GF-D8 (cell line): ENCODE measurements around the gene FAM193B.

ENCODE experiments used
- DNase-seq: peaks from one replicate; lab custom pipeline; 2025; lab: John Stamatoyannopoulos, UW

The FAM193B gene

DNA sequence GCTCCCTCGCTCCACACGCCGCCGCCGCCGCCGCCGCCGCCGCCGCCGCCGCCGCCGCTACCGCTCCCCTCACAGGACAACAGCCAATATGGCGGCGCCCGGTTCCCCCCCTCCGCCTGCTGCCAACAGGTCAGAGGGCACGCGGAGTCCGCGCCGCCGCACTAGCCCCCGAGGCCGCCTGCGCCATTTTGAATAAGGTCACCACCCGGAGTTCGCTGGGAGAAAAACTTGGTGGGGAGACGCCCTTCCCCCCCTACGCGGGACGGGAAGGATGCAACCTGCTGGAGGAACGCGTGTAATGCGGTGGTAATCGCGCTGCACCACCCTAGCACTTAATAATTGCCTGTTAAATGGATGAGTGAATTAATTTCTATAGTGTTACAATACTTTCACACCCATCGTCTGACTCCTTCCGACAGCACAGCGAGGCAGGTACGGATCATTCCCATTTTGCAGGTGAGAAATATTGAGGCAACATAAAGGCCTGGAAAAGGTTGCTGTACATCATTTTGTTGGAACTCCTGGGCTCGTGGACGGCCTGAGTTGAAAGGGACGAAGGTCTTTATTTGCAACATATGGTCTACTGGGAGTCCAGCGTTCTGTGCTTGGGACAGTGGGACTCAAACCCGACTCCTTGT is at the start of gene FAM193B:
Gene FAM193B, minus strand, starts transcription at position 90 of the 638 bp plus-strand sequence. CDS start 105 bp downstream, outside the sequence.
- peak; percentile 64 for DNase-seq

DNA sequence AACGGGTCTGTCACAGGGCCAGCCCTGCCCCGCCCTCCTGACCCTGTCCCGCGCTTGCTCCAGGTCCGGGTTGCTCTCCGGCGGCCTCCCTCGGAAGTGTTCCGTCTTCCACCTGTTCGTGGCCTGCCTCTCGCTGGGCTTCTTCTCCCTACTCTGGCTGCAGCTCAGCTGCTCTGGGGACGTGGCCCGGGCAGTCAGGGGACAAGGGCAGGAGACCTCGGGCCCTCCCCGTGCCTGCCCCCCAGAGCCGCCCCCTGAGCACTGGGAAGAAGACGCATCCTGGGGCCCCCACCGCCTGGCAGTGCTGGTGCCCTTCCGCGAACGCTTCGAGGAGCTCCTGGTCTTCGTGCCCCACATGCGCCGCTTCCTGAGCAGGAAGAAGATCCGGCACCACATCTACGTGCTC is 49.8 kb upstream of the FAM193B start:
- no peak for DNase-seq

DNA sequence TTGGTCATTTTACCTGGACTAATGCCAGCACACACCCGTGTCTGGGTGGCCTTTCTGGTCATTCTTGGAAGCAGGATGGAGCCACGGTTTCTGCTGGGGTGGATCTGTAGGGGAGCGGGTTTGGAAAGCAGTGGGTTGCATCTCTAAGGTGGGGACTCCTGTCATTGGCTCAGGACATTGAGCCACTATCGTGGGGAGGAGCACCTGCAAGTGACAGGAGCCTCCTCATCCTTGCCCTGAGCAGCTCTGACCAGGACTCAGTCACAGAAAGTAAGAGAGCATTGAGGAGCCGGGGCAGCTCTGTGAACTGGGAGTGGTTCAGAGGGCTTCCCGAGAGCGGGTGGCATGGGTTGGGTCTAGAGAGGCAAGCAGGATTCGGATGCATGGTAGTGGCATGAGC is 49.3 kb upstream of the FAM193B start:
- no peak for DNase-seq

DNA sequence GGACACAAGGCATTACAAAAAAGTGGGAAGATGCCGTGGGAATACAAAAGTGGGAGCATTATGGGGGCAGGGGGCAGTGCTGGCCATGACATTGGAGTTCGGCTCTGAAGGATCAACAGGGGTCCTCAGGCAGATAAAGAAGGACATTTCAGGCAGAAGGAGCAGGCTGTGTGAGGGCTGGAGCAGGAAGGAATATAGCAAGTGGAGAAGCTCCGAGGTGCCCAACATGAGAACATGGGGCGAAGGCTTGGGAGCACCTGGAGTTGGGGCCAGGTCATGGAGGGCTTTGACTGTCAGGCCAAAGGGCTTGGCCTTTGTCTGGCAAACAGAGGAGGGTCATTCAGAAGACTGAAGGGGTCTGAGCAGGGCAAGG is 48.1 kb upstream of the FAM193B start:
- no peak for DNase-seq

DNA sequence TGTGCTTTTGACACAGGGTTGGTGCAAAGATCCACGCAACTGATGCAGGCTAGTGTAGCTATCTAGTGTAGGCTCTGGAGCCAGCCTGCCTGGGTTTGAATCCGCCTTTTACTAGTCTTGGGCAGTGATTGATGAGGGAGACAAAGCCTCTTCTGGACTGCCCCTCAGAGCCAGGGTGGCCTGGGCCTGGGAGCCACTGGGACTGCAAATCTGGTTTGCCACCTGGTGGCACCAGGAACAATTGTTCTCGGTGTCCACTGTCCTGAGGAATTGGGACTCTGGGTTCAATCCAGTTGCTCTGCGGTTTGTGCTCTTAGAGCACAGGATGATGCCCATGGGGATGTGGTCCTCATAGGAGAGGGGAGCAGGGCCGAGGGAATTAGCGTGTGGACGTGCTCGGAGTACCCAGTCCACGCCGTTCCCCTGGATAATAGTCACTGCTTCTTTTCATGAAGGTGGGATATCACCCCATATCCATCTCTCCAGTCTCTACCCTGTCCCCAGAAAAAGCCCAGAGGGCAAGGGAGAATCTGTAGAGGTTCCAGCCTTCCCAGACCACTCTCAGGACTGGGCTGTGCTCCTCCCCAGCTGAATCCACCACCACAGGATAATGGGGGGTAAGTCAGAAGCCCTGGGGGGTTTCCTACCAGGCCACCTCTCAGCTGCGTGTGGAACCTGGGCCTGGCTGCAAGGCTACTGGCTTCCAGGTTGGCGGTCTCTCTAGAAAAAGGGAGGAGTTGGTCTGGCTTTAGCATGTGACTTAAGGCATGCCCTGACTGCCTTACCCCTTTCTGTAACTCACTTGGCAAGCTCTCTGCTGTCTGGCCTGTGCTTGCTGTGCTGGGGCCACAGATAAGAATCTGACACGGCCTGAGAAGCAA is 47.5 kb upstream of the FAM193B start:
- no peak for DNase-seq

DNA sequence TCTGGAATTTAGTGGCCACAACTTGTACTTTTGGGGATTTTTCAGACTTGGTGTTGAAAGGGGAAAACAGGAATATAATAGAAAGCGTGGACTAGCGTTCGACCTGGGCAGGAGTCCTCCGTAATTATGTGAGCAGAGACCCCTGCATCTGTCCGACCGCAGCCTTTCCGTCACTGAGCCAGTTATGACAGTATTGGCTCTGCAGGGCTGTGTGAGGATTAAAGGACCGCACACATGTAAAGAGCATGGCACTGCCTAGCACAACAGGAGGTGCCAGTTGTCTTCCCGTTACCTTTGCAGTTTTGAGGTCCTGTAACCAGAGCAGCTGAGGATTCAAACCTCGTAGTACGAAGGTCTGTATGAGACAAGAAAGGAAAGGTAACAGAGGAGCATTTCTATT is 46.8 kb upstream of the FAM193B start:
- DNase-seq: no peak

DNA sequence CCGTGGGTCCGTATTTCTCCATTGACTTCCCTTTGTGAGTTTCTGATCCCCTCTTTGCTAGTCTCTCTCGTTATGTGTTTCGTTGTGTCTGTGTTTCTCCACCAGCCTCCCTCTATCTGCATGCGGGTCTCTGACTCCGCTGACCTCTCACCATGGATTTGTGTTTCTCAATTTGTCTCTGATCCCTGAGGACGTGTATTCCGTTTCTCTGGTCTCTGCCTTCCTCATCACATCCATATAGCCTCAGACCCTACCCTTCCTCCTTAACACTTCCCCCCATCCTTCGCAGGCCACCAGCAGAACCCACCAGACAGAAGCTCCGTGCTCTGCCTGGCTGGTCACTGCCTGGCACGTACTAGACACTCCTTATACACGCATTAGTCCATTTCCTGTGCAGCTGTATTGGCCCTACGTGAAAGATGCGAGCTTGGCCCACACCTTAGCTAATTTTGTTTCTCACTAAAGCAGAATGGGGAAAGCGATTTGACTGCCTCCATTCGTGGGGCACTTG is 46.2 kb upstream of the FAM193B start:
- no peak for DNase-seq

DNA sequence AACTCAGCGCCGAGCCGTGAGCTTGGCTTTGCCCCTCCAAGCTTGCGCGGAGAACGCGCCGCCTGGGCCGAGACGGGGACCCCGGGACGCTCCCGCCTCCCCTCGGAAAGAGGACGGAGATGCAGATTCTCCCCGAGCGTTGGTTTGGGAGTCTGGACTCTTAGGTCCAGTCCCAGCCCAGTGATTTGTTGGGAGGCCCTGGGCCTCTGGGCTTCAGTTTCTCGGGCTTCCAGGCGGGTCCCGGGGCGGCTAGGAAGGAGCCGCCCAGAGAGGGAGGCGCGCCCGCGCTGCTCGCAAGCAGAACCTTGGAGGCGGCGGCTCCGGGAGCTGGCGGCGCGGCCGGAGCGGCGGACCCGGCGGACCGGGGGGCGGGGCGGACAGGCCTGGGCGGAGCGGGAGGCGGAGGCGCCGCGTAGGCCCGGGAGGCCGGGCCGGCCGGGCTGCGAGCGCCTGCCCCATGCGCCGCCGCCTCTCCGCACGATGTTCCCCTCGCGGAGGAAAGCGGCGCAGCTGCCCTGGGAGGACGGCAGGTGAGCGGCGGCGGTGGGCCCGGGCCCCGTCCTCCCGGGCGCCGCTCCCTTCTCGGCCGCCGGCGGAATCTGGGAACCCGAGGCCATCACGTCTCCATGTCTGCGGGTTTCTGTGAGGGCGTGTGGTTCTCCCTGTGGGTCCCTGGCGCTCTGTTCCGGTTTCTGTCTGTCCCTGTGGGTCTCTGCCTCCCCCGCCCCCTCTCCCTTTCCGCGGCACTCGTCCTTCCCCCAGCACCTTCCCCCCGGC is 45.6 kb upstream of the FAM193B start, which contains the start of gene B4GALT7:
Gene B4GALT7, plus strand, starts transcription at position 402 of the 777 bp plus-strand sequence. Its CDS starts 79 bp downstream, at position 481.
- DNase-seq: no peak

DNA sequence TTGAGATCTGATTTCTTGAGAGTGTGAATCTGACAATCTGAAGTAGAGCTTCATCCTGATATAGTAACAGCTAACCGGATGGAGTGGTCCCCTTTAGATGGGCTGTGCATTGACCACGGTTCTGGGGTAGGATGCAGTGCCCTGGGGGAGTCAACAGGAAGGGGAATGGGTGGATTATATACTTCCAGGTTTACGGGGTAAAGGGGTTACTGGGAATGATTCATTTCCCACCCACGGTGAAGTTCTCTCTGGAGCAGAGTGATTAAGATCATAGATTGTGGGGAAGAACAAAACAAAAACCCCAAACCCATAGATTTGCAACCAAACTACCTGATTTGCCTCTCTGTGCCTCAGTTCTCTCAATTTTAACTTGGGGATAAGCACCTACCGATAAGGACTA is 44.1 kb upstream of the FAM193B start:
- no peak for DNase-seq

DNA sequence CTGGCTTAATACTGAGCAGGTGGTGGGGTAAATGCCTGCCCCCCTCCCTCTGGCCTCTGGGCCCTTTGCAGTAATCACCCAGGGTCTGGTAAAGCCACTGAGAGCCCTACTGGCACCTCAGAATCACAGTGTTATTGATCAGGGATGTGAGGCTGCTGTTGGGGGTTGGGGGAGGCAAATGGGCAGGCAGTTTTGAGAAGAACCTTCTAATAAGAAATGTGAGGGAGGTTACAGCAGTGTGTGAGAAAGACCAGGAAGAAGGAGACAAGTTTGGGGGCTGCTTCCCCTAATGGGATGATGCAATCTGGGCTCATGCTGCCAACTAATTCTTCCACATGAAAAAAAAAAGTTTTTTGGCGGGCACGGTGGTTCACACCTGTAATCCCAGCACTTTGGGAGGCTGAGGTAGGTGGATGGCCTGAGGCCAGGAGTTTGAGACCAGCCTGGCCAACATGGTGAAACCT is 42.4 kb upstream of the FAM193B start:
- DNase-seq: no peak

DNA sequence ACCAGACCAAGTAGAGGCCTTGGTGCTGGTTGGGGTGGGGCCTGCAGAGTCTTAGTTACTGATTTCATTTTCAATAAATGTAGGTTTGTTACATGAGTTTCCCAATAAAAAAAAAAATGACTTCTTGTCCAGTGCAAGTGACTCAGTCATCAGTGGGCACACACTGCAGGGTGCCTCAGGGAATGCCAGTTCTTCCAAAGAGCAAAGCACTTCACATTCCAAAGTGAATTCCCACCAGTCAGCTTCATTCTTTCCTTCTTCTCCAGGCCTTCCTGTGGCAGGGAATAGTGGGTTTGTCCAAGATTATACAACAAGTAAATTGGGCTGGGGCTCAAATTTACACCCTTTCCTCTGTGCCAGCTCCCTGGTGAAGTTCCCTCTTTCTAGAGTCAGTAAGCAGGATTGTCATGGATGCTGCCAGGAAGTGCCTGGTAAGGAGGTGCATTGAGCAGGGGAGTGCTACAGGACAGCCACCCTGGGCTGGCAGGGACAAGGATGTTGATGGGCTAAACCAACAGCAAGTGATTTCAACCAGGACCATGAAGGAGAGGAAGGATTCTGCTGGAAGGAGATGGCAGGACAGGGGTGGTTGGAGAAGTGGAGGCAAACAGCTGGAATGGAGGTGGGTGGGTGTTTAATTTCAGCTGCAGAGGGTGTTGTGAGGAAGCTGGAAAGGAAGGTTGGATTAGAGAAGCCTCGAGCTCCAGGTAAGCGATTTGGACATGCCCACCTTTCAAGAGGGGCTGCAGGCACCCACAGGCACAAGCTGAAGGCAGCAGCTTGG is 41.8 kb upstream of the FAM193B start:
- no peak for DNase-seq

DNA sequence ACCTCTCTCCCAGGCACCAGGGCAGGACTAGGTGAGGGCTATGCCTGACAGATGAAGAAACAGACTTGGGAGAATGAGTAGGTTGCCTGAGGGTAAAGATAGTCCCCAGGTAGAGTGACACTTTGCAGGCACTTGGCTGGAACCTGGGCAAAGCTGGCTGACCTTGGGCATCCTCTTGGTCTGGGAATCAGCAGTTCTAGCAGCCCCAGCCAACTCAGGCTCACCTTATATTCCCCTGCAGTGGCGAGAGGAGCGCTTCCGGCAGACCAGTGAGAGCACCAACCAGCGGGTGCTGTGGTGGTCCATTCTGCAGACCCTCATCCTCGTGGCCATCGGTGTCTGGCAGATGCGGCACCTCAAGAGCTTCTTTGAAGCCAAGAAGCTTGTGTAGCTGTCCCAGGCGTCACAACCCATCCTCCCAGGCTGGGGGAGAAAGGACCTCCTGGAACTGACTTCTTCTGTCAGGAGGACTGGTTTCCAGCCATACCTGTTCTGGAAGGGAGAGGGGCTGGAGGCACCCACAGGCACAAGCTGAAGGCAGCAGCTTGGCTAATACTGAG is 40.7 kb upstream of the FAM193B start:
- no peak for DNase-seq

DNA sequence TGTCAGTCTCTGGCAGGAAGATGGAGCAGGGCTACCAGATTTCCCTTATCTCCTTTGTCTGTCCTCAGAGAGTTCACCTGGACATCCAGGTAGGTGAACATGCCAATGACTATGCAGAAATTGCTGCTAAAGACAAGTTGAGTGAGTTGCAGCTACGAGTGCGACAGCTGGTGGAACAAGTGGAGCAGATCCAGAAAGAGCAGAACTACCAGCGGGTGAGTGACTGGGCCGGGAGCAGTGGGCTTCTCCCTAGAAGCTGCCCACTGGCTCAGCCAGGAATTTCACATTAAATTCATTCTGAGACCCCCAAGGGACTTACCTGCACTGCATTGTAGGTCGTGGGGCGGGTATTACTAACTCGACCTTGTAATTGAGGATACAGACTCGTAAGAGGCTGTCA is 39.7 kb upstream of the FAM193B start:
- DNase-seq: no peak

DNA sequence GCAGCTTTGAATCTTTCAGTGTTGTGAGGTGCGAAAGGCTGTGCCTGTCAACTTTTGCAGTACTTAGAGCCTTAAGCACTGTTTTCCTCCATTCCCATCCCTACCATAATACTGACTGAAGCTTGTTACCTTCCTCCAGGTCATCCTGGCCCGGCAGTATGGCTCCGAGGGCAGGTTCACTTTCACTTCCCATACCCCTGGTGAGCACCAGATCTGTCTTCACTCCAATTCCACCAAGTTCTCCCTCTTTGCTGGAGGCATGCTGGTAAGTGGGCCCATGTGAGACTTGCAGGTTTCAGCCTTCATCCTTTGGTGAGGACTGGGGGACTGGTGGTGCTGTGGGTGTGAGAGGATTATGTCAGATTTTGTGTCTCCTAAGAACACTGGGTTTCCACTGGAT is 39.1 kb upstream of the FAM193B start:
- DNase-seq: no peak

DNA sequence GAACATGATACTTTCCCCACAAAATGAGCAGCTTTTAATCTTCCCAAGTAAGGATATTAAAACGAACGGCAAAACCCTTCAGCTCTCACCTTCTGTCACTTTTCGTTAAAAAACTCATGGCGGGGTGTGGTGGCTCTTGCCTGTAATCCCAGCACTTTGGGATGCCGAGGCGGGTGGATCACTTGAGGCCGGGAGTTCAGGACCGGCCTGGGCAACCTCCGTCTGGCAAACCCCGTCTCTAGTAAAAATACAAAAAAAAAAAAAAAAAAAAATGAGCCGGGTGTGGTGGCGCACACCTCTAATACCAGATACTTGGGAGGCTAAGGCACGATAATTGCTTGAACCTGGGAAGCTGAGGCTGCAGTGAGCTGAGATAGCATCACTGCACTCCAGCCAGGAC is 38.5 kb upstream of the FAM193B start:
- no peak for DNase-seq

DNA sequence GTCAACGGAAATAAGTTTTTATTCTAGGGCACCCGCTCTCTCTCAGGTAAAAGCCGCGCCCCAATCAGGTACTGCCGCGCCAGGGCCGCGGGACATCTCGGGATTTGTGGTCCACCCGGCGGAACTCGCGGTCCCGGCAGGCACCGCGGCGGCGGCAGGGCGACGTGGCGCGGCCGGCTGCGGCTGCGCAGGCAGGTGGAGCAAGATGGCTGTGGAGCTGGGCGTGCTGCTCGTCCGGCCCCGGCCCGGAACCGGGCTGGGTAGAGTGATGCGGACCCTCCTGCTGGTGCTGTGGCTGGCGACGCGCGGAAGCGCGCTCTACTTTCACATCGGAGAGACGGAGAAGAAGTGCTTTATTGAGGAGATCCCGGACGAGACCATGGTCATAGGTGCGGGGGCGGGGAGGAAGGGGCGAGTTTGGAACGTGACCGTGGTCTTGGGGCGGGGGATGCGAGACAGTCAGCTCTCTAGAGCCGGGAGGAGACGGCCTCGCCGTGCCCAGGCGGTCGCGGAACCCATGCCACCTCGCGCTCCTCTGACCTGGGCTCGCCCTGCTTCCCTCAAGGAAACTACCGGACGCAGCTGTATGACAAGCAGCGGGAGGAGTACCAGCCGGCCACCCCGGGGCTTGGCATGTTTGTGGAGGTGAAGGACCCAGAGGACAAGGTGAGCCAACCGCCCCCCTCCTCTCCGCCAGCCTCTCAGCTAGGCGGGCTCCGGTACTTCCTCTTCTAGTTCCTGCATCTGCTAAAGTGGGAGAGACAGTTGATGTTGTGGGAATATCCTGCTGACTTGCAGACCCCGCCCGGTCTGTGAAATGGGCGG is 37.9 kb upstream of the FAM193B start, which contains the start of gene TMED9:
Gene TMED9, plus strand, starts transcription at position 194 of the 825 bp plus-strand sequence. Its CDS starts 12 bp downstream, at position 206.
- peak; percentile 29 for DNase-seq

DNA sequence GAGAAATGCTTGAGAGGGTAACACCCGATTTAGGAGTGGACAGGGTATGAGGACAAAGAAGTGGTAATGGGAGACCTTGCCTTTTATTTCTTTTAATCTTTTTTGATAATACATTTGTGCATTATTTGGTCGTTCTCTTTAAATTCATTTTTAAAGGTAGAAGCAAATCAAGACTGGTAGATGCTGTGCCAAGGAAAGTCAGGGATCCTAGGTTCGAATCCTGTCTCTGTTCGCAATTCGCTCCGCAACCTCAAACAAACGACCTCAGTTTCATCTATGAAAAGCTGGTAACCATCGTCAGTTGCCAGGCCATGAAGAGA is 37.3 kb upstream of the FAM193B start:
- no peak for DNase-seq

DNA sequence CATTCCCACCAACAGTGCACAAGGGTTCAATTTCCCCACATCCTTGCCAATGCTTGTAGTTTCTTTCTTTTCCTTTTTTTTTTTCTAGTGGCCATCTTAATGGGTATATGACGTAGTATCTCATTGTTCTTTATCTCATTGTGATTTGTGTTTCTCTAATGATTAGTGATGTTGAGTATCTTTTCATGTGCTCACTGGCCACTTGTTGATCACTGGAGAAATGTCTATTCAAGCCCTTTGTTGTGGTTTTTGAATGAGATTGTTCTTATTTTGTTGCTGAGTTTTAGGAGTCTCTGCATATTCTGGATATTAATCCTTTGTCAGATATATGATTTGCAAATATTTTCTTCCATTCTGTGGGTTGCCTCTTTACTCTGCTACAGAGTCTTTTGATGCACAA is 36.0 kb upstream of the FAM193B start:
- no peak for DNase-seq

DNA sequence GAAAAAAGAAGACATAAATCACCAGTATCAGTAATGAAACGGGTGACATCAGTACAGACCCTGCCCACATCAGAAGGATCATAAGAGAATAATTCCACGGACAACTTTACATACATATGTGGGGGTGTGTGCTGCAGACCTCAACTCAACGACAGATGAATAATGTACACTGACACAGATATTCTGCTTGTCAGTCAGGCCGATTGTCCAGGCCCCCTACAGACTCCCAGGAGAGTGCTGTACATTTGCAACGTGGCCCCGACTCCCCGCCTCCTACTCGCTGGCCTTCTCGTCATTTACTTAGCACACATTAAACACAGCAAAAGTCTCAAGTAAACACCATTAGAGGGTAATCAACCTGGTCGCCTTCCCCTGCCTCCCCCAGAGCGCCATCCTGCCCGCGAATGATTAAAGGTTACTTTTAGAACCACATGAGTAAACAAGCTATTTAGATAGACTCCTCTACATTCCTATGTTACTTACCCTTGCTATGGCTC is 34.1 kb upstream of the FAM193B start:
- DNase-seq: no peak

DNA sequence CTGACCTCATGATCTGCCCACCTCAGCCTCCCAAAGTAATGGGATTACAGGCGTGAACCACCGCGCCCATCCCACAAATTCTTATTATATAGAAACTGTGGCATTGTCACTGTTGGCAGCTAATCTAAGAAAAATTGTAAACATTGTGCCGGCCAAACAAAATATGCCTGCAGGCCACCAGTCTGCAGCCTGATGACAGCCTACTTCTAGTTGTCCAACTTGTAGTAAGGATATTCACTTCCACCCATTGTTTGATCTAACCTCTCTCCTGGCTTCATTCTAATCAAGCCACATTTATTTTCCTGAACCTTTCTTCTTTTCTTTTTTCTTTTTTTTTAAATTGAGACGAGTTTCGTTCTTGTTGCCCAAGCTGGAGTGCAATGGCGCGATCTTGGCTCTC is 24.0 kb upstream of the FAM193B start:
- no peak for DNase-seq
